HUES48 (cell line): ENCODE results near the gene AHSG.
A peak's percentile ranks its signal among the peaks of the same experiment; 100 is the strongest.

Experiments used
- H3K27ac ChIP-seq: one replicate; pipeline ENCODE4 v1.7.0; 2013; ENCODE audit warnings: low read depth, low read length, inconsistent platforms
- H3K27me3 ChIP-seq: 2 replicates; pipeline ENCODE4 v1.6.1; 2013; ENCODE audit warnings: mild to moderate bottlenecking, low read length; ENCODE audit not compliant: control insufficient read depth, insufficient read depth
- H3K36me3 ChIP-seq: 2 replicates; pipeline ENCODE4 v1.6.1; 2013; ENCODE audit warnings: low read length; ENCODE audit not compliant: control insufficient read depth, insufficient read depth
- H3K4me1 ChIP-seq: 2 replicates; pipeline ENCODE4 v1.6.1; 2013; ENCODE audit warnings: mild to moderate bottlenecking, low read length; ENCODE audit not compliant: control insufficient read depth, insufficient read depth
- H3K4me3 ChIP-seq: 2 replicates; pipeline ENCODE4 v1.5.1; 2013; ENCODE audit warnings: mild to moderate bottlenecking, low read depth, low read length
- H3K9ac ChIP-seq: 2 replicates; pipeline ENCODE4 v1.6.1; 2013; ENCODE audit warnings: mild to moderate bottlenecking, low read depth, low read length, moderate library complexity
- H3K9me3 ChIP-seq: 2 replicates; pipeline ENCODE4 v1.6.1; 2013; ENCODE audit warnings: low read length; ENCODE audit not compliant: control insufficient read depth, insufficient read depth

The AHSG gene

DNA sequence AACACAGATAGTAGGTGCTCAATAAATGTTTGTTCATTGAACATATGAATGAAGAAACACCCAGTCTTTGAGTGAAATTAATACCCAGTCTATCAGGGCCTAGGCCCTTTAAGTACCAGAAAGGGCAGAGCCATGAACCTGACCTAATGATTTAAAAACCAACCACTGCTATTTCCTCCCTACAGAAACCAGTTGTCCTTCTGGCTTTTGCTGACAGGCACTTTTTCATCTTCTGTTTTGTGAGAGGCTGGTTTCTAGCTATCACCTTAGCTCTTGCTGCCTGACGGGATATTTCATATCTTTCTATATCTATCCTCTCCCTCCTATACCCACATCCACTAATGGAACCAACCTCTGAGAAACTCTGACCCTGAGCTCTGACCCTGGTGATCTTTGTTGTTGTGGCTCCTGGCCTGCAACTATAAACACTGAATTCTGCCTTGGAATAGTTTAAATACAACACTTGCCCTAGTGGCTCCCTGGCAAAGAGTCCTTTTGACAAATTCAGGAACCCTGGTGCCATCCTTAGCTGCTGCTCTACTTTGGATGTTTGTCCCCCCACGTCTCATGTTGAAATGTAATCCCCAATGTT, 4.1 kb upstream of the AHSG start:
- H3K9ac ChIP-seq = no peak overlapping the region
- H3K4me3 ChIP-seq = no peak overlapping the region
- H3K36me3 ChIP-seq = no peaks in the 10 kb centered on the region
- no peaks in the 10 kb centered on the region for H3K9me3 ChIP-seq
- no peak overlapping the region for H3K27ac ChIP-seq
- no peaks in the 10 kb centered on the region for H3K27me3 ChIP-seq
- H3K4me1 ChIP-seq = no peaks in the 10 kb centered on the region

DNA sequence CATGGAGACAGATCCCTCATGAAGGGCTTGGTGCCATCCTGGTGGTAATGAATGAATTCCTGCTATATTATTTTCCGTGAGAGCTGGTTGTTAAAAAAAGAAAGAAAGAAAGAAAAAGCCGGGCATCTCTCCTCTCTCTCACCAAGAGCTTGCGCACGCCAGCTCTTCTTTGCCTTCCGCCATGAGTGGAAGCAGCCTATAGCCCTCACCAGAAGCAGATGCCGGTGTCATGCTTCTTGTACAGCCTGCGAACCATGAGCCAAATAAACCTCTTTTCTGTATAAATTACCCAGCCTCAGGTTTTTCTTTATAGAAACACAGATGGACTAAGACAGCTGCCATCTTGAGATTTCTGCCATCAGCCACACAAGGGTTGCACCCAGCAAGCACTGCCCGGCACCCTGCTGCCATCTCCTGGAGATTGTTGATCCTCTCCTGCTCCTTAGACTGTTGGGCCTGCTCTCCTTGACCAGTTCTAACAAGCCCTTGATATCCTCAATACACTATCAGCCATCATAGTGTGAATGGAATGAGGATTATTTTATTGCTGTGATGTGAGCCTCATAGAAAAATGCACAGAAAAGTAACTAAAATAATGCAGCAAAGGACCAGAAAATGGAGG, 3.5 kb upstream of the AHSG start:
- Histone ChIP-seq H3K27ac (no peak overlapping the region), H3K4me3 (no peak overlapping the region), H3K27me3 (no peaks in the 10 kb centered on the region), H3K36me3 (no peaks in the 10 kb centered on the region), H3K9ac (no peak overlapping the region), H3K9me3 (no peaks in the 10 kb centered on the region), H3K4me1 (no peaks in the 10 kb centered on the region)

DNA sequence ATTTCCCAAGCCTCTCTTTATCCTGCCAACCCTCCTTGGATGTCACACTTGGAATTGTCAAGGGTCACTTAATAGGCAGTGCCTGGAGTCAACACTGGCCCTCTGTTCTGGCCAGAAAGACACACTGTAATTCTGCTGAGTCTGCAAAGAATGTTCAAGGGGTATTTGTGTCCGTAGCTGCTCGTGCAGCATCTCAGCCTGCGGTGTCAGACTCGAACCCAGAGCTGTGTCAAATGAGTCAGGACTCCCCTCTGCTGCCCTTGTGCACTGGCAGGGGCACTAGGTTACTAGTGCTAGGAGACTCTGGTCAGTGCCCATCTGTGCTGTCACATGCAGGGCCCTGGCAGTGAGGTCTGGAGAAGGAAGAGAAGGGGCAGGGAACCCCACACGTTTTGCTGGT, 795 bp upstream of the AHSG start:
- no peaks in the 10 kb centered on the region for H3K9me3 ChIP-seq
- no peak overlapping the region for H3K27ac ChIP-seq
- no peak overlapping the region for H3K4me3 ChIP-seq
- no peaks in the 10 kb centered on the region for H3K36me3 ChIP-seq
- no peak overlapping the region for H3K9ac ChIP-seq
- H3K4me1 ChIP-seq = peaks cover 7% of the 10 kb centered on the region
- no peaks in the 10 kb centered on the region for H3K27me3 ChIP-seq

DNA sequence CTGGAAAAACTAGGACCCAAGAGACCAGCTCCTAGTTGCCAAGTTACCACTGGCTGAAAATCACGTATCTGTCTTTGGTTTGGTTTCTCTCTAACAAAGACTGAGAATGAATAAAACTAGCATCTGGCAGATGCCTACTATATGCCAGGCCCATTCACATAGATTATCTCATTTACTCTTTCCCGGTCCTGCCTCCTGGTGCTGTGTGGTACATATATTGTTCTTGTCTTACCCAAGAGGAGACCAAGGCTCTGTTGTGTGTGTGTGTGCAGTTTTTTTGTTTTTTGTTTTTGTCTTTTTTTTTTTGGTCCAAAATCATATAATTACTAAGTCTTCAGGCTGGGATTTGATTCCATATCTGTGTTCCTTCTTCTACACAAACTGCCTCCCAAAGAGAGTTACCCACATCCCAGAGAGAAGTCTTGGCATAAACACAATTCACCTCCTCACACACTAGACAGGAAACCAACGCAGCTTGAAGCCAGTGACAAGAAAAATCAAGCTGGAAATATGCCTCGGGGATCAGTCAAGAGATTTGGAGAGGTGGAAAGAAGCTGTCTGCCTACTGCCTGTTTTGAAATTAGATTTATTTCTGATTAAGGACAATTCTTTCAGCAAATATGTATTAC, 891 bp downstream of the AHSG start:
- Histone ChIP-seq H3K27me3 (peaks cover 11% of the 10 kb centered on the region), H3K36me3 (no peaks in the 10 kb centered on the region), H3K27ac (no peak overlapping the region), H3K9me3 (no peaks in the 10 kb centered on the region), H3K4me1 (peaks cover 11% of the 10 kb centered on the region), H3K9ac (no peak overlapping the region), H3K4me3 (no peak overlapping the region)

DNA sequence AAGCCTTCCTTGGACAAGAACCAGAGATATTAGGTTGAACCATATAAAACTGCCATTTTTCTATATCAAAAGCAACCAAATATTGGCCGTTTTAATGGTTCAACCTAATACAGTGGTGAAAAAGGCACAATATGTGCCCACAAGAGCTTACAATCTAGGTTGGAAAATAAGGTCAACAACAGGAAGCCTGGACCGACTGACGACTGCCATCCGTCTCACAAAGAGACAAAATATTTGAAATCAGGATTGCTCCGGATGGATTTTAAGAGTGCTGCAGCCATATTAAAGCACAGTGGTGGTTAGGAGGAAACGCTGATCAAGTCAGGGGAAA, 1.4 kb downstream of the AHSG start:
- H3K36me3 ChIP-seq = no peaks in the 10 kb centered on the region
- H3K9ac ChIP-seq = no peak overlapping the region
- no peak overlapping the region for H3K27ac ChIP-seq
- no peak overlapping the region for H3K4me3 ChIP-seq
- H3K27me3 ChIP-seq = peaks cover 11% of the 10 kb centered on the region
- no peaks in the 10 kb centered on the region for H3K9me3 ChIP-seq
- peaks cover 11% of the 10 kb centered on the region for H3K4me1 ChIP-seq

DNA sequence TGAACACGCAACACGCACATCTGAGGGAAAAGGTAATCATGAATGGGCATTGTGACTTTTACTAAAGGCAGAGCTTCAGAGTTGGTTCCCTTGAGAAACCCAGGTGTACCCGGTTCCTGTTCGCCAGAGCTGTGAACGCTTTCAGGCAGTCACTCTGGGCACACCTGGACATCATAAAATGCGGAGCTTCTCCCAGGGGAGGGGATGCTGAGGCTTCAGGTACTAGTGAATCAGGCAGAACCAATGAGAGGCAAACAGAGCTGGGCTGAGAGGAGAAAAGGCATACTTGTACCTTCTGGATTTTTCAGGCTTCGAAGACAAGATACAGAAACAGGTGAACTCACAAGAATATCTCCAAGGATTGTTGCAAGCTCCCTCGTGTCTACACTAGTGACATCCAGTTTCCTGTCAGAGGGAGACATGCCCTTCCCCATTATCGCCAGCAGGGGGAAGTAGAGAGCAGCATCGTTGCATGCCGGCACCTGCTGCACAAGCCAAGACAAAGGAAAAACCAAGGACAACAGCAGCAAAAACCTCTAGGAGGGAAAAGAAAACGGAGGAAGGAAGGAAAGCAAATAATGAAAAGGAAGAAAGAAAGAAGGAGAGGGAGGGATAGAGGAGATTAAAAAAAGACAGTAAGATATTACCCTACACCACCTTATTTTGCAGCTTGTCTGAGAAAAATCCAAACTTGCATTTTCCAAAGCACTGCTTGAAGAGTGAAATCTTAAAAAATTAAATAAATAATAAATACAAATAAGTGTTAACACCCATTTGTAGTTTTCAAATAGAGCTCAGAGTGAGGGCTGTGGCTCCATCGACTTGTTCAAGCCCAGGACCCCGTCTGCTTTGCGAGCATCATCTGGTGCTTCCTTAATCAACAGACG, 2.0 kb downstream of the AHSG start:
- peaks cover 11% of the 10 kb centered on the region for H3K27me3 ChIP-seq
- H3K36me3 ChIP-seq = no peaks in the 10 kb centered on the region
- H3K9ac ChIP-seq = no peak overlapping the region
- H3K27ac ChIP-seq = no peak overlapping the region
- no peak overlapping the region for H3K4me3 ChIP-seq
- peaks cover 11% of the 10 kb centered on the region for H3K4me1 ChIP-seq
- no peaks in the 10 kb centered on the region for H3K9me3 ChIP-seq

DNA sequence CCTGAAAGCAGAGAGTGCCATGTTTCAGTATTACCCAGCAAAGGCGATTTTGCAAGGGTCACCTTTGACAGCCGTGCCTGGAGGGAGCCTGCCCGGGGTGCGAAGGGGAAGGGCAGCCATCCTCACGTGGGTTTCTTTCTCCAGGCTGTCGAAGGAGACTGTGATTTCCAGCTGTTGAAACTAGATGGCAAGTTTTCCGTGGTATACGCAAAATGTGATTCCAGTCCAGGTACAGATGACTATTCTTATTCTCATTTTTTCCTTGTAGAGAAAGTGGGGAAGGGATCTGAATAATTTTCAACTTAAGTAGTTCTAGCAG, 3.4 kb downstream of the AHSG start:
- Histone ChIP-seq H3K36me3 (no peaks in the 10 kb centered on the region), H3K4me1 (peaks cover 11% of the 10 kb centered on the region), H3K4me3 (no peak overlapping the region), H3K9me3 (no peaks in the 10 kb centered on the region), H3K27ac (no peak overlapping the region), H3K9ac (no peak overlapping the region), H3K27me3 (peaks cover 11% of the 10 kb centered on the region)

DNA sequence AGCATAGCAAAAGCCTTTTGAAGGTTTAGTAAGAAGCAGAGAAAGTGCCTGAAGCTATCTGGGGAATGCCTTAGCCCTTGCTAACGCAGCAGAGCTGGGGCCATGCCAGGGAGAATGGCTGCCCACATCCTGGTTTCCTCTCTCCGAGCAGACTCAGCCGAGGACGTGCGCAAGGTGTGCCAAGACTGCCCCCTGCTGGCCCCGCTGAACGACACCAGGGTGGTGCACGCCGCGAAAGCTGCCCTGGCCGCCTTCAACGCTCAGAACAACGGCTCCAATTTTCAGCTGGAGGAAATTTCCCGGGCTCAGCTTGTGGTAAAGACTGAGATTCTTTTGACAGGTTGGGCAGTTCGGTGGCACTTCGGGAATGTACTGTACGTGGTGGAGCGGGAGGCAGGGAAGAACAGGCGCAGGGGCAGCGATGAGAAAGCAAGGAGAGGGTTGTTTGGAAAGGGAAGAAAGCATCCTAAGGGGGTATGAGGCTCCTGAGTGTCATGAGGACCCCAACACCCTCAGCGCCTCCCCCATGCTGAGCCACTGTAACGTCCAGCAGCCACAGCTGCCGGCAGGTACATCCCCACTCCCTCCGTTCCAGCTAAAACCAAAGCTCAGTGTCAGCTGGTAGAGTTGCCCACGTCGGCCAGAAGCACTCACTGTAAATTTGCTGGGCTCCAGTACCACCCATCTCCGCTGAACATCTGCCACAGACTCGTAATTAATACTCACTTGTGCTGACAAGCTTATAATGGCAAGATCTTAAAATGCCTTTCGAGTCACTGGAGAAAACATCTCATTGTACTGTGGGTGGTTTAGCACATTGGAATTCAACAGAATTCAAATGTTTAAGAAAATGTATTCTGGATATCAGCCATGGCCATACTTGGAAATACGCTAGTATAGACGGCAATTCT, 4.4 kb downstream of the AHSG start:
- no peak overlapping the region for H3K27ac ChIP-seq
- H3K27me3 ChIP-seq = peaks cover 11% of the 10 kb centered on the region
- no peaks in the 10 kb centered on the region for H3K9me3 ChIP-seq
- H3K4me3 ChIP-seq = peak overlapping the region; percentile 43; the same call in 1 of the 2 replicates
- no peaks in the 10 kb centered on the region for H3K36me3 ChIP-seq
- H3K9ac ChIP-seq = no peak overlapping the region
- peaks cover 11% of the 10 kb centered on the region for H3K4me1 ChIP-seq

DNA sequence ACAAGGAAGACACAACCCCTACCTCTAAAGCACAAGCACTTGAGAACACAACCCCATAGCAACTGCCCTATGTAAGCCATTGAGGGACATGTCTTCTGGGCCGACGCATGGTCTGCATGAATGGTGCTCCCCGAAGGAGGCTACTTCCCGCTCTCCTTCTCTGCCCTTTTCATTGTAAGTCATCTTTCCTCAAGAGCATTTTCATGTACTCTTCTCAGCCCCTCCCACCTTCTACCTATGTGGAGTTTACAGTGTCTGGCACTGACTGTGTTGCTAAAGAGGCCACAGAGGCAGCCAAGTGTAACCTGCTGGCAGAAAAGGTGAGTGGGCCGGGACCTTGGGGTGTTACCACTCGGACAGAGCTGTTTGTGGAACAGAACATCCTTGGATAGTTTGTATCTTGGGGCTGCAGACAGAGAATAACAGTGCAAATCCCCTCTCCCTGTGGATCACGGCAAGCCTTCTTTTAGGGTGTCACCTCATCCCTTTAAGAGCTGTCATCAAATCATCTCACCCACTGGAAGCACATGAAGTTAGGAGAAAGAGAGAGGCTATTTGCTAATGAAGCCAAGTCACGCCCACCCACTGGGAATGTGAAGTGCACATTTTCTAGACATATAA, 5.6 kb downstream of the AHSG start:
- H3K4me3 ChIP-seq = no peak overlapping the region
- no peak overlapping the region for H3K9ac ChIP-seq
- no peaks in the 10 kb centered on the region for H3K9me3 ChIP-seq
- no peaks in the 10 kb centered on the region for H3K36me3 ChIP-seq
- peaks cover 11% of the 10 kb centered on the region for H3K27me3 ChIP-seq
- peaks cover 11% of the 10 kb centered on the region for H3K4me1 ChIP-seq
- no peak overlapping the region for H3K27ac ChIP-seq

DNA sequence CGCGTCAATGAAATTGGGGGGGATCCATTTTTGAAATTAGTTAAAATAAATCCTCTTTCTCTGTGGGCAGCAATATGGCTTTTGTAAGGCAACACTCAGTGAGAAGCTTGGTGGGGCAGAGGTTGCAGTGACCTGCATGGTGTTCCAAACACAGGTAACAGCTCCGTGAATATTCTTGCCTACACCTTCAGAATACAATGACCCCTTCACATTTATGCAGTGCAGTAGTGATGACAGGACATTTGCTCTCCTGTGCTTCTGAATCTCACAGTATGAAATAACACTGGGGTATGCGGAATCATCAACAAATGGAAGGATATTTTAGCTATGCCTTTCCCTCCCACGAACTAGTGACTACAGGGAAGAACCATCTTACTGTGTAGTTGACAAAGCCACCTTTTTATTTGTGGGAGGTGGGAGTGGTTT, 6.9 kb downstream of the AHSG start:
- Histone ChIP-seq H3K27me3 (peaks cover 11% of the 10 kb centered on the region), H3K4me3 (no peak overlapping the region), H3K9ac (no peak overlapping the region), H3K9me3 (no peaks in the 10 kb centered on the region), H3K4me1 (peaks cover 11% of the 10 kb centered on the region), H3K36me3 (no peaks in the 10 kb centered on the region), H3K27ac (no peak overlapping the region)
